H9 (cell line): ENCODE measurements around the gene CXCR5. TPM values are rescaled to one million over a fixed set of nuclear protein-coding genes. Genes with fewer than 3 reads are reported as not detected.

Experiments used
- DNase-seq: peaks from one replicate; pipeline ENCODE4 v3.0.0-alpha.2; 2017
- H2AFZ ChIP-seq: one replicate; pipeline ENCODE4 v1.6.1; 2013; ENCODE audit warnings: mild to moderate bottlenecking, low read length, control low read depth, moderate library complexity
- H2AK5ac ChIP-seq: 2 replicates; pipeline ENCODE4 v1.6.1; 2013; ENCODE audit warnings: low read length, control low read depth, mixed read lengths; ENCODE audit not compliant: insufficient read length
- H2BK120ac ChIP-seq: one replicate; pipeline ENCODE4 v1.6.1; 2013; ENCODE audit warnings: low read depth, mild to moderate bottlenecking, low read length, control low read depth, inconsistent platforms; ENCODE audit not compliant: poor library complexity, severe bottlenecking
- H2BK12ac ChIP-seq: 2 replicates; pipeline ENCODE4 v1.6.1; 2013; ENCODE audit warnings: low read length, control low read depth, mixed read lengths, low read depth; ENCODE audit not compliant: insufficient read length
- H2BK15ac ChIP-seq: 2 replicates; pipeline ENCODE4 v1.6.1; 2013; ENCODE audit warnings: low read depth, low read length, control low read depth
- H2BK20ac ChIP-seq: one replicate; pipeline ENCODE4 v1.6.1; 2013; ENCODE audit warnings: low read depth, mild to moderate bottlenecking, low read length, control low read depth, inconsistent platforms; ENCODE audit not compliant: poor library complexity, severe bottlenecking
- H2BK5ac ChIP-seq: 2 replicates; pipeline ENCODE4 v1.6.1; 2013; ENCODE audit warnings: low read length, control low read depth, mixed read lengths; ENCODE audit not compliant: insufficient read length
- H3K14ac ChIP-seq: 2 replicates; pipeline ENCODE4 v1.6.1; 2013; ENCODE audit warnings: low read length, control low read depth; ENCODE audit not compliant: insufficient read depth
- H3K18ac ChIP-seq: 2 replicates; pipeline ENCODE4 v1.6.1; 2013; ENCODE audit warnings: low read depth, mild to moderate bottlenecking, mixed read lengths, low read length, control low read depth; ENCODE audit not compliant: insufficient read length
- H3K23ac ChIP-seq: 2 replicates; pipeline ENCODE4 v1.6.1; 2013; ENCODE audit warnings: low read length, control low read depth, mixed read lengths, low read depth; ENCODE audit not compliant: insufficient read length
- H3K23me2 ChIP-seq: 2 replicates; pipeline ENCODE4 v1.6.1; 2013; ENCODE audit warnings: low read depth, mild to moderate bottlenecking, mixed read lengths, low read length, control low read depth; ENCODE audit not compliant: insufficient read length, poor library complexity, severe bottlenecking
- H3K27ac ChIP-seq: 2 replicates; pipeline ENCODE4 v1.5.1; 2013; ENCODE audit warnings: low read length, control low read depth, mixed read lengths, low read depth; ENCODE audit not compliant: insufficient read length
- H3K27me3 ChIP-seq: 2 replicates; pipeline ENCODE4 v1.6.1; 2013; ENCODE audit warnings: low read length, control low read depth, inconsistent platforms; ENCODE audit not compliant: insufficient read depth
- H3K4ac ChIP-seq: 2 replicates; pipeline ENCODE4 v1.6.1; 2013; ENCODE audit warnings: low read depth, mild to moderate bottlenecking, control low read depth, inconsistent platforms, low read length, moderate library complexity
- H3K4me1 ChIP-seq: 2 replicates; pipeline ENCODE4 v1.6.1; 2013; ENCODE audit warnings: low read length, control low read depth, inconsistent platforms; ENCODE audit not compliant: insufficient read depth
- H3K4me2 ChIP-seq: 2 replicates; pipeline ENCODE4 v1.6.1; 2013; ENCODE audit warnings: low read length, control low read depth, mixed read lengths; ENCODE audit not compliant: insufficient read length, insufficient read depth
- H3K56ac ChIP-seq: 2 replicates; pipeline ENCODE4 v1.6.1; 2013; ENCODE audit warnings: low read depth, mild to moderate bottlenecking, mixed read lengths, low read length, control low read depth; ENCODE audit not compliant: insufficient read length
- H3K79me1 ChIP-seq: 2 replicates; pipeline ENCODE4 v1.6.1; 2013; ENCODE audit warnings: low read depth, mild to moderate bottlenecking, moderate library complexity, low read length, control low read depth, inconsistent platforms; ENCODE audit not compliant: insufficient read depth, poor library complexity, severe bottlenecking
- H3K79me2 ChIP-seq: 2 replicates; pipeline ENCODE4 v1.6.1; 2013; ENCODE audit warnings: low read length, control low read depth, inconsistent platforms; ENCODE audit not compliant: insufficient read depth
- H3K9ac ChIP-seq: 2 replicates; pipeline ENCODE4 v1.6.1; 2013; ENCODE audit warnings: low read length, control low read depth, mixed read lengths; ENCODE audit not compliant: insufficient read length; ENCODE audit errors: extremely low read depth
- H3K9me3 ChIP-seq: one replicate; pipeline ENCODE4 v1.6.1; 2013; ENCODE audit warnings: low read depth, low read length, inconsistent platforms; ENCODE audit not compliant: control insufficient read depth
- H3T11ph ChIP-seq: one replicate; pipeline ENCODE4 v1.6.1; 2013; ENCODE audit warnings: mild to moderate bottlenecking, low read length, control low read depth, inconsistent platforms
- H4K20me1 ChIP-seq: one replicate; pipeline ENCODE4 v1.6.1; 2013; ENCODE audit not compliant: control insufficient read depth, insufficient read length, insufficient read depth
- H4K5ac ChIP-seq: 2 replicates; pipeline ENCODE4 v1.6.1; 2013; ENCODE audit warnings: low read depth, mild to moderate bottlenecking, mixed read lengths, low read length, control low read depth; ENCODE audit not compliant: insufficient read length
- H4K8ac ChIP-seq: replicated peaks from 2 replicates; pipeline ENCODE4 v1.6.1; 2013; ENCODE audit warnings: low read length, control low read depth, mixed read lengths, low read depth; ENCODE audit not compliant: insufficient read length
- H4K91ac ChIP-seq: 2 replicates; pipeline ENCODE4 v1.6.1; 2013; ENCODE audit warnings: low read depth, mild to moderate bottlenecking, moderate library complexity, mixed read lengths, low read length, control low read depth; ENCODE audit not compliant: insufficient read length
- H3K27ac Mint-ChIP-seq, 3 experiments: 2 replicates in 2 of 3; 3 replicates in 1 of 3; pipeline ENCODE4 v1.8.0; 2020 to 2021; ENCODE audit warnings: mixed read lengths in 3 of 3, mild to moderate bottlenecking in 1 of 3, moderate library complexity in 1 of 3
- H3K27me3 Mint-ChIP-seq: 2 replicates; pipeline ENCODE4 v1.8.0; 2021; ENCODE audit warnings: low read depth, mild to moderate bottlenecking, moderate library complexity, mixed read lengths
- H3K36me3 Mint-ChIP-seq, 3 experiments: 2 replicates in 2 of 3; 3 replicates in 1 of 3; pipeline ENCODE4 v1.8.0; 2020 to 2021; ENCODE audit warnings: low read depth in 3 of 3, mixed read lengths in 3 of 3; ENCODE audit not compliant: insufficient read depth in 1 of 3
- H3K4me1 Mint-ChIP-seq, 2 experiments: 2 replicates each; pipeline ENCODE4 v1.8.0; 2020; ENCODE audit warnings: mixed read lengths in 2 of 2
- H3K4me3 Mint-ChIP-seq, 2 experiments: 2 replicates in 1 of 2; 3 replicates in 1 of 2; pipeline ENCODE4 v1.8.0; 2020 to 2021; ENCODE audit warnings: mild to moderate bottlenecking in 2 of 2, mixed read lengths in 2 of 2, moderate library complexity in 1 of 2
- H3K9me3 Mint-ChIP-seq, 2 experiments: 2 replicates in 1 of 2; 3 replicates in 1 of 2; pipeline ENCODE4 v1.8.0; 2020; ENCODE audit warnings: mild to moderate bottlenecking in 2 of 2, mixed read lengths in 2 of 2, moderate library complexity in 1 of 2
- whole genome bisulfite sequencing: extraction: QIAGEN DNeasy Blood & Tissue Kit; methylation state at CpG from one replicate; pipeline ENCODE4 v1.1.7; 2013; ENCODE audit warnings: missing lambda C conversion rate, low lambda C conversion rate, mixed read lengths; ENCODE audit not compliant: insufficient read length; ENCODE audit errors: extremely low coverage; 5-methylcytosine and 5-hydroxymethylcytosine counted together
- total RNA-seq: library from RNA; stranded (reverse); gene quantifications from 2 replicates; pipeline ENCODE4 v1.2.1, GENCODE V29; 2021
- TF ChIP-seq, protein P1 (sequence below): fragments of 200-600 bp; sonication (generic); conservative IDR thresholded peaks from 3 replicates; pipeline ENCODE4 v1.8.0; 2021; ENCODE audit warnings: antibody characterized with exemption, mild to moderate bottlenecking

Gene CXCR5
- total RNA-seq, 1 experiment from 2014 or later: 0.07 TPM

DNA sequence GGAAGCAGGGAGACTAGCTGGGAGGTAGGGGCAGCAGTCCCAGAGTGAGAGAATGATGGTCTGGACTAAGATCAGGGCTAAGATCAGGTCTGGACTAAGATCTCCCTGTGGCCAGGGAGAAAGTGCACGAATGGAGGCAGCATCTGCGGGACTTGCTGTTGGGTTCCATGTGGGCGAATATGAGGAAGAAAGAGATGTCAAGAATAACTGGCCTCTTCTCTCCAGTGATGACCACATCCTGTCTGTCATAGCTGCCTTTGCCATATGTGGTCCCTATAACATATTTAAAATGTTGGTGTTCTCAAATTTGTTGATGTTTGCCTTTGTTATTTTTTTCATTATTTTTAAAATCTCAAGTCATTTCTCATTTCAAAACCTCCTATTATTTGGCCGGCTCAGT lies 27.4 kb upstream of the CXCR5 start:
- no peak overlapping the region for H2BK12ac ChIP-seq
- H3K9ac ChIP-seq: no peak overlapping the region
- H3K9me3 Mint-ChIP-seq: no peaks in the 10 kb centered on the region; a peak in 1 of 5 replicates
- H3K4me1 Mint-ChIP-seq: peaks cover 0 to 3% of the 10 kb centered on the region in 2 experiments; a peak in 1 of 4 replicates
- H3K79me2 ChIP-seq: no peaks in the 10 kb centered on the region
- no peak overlapping the region for H2AK5ac ChIP-seq
- TF ChIP-seq, protein P1, sequence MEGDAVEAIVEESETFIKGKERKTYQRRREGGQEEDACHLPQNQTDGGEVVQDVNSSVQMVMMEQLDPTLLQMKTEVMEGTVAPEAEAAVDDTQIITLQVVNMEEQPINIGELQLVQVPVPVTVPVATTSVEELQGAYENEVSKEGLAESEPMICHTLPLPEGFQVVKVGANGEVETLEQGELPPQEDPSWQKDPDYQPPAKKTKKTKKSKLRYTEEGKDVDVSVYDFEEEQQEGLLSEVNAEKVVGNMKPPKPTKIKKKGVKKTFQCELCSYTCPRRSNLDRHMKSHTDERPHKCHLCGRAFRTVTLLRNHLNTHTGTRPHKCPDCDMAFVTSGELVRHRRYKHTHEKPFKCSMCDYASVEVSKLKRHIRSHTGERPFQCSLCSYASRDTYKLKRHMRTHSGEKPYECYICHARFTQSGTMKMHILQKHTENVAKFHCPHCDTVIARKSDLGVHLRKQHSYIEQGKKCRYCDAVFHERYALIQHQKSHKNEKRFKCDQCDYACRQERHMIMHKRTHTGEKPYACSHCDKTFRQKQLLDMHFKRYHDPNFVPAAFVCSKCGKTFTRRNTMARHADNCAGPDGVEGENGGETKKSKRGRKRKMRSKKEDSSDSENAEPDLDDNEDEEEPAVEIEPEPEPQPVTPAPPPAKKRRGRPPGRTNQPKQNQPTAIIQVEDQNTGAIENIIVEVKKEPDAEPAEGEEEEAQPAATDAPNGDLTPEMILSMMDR: no peak
- H3K36me3 Mint-ChIP-seq: no peaks in the 10 kb centered on the region
- no peak overlapping the region for H3K4ac ChIP-seq
- H3K18ac ChIP-seq: no peak overlapping the region
- no peak overlapping the region for H3K27ac Mint-ChIP-seq
- no peak overlapping the region for H3K14ac ChIP-seq
- H4K91ac ChIP-seq: no peak overlapping the region
- H2BK20ac ChIP-seq: no peak overlapping the region
- H2BK15ac ChIP-seq: no peak overlapping the region
- no peak overlapping the region for H4K5ac ChIP-seq
- H3T11ph ChIP-seq: no peak overlapping the region
- no peaks in the 10 kb centered on the region for H3K27me3 ChIP-seq
- no peak overlapping the region for H3K27ac ChIP-seq
- H2BK5ac ChIP-seq: no peak overlapping the region
- no peaks in the 10 kb centered on the region for H3K4me1 ChIP-seq
- H3K23ac ChIP-seq: no peak overlapping the region
- H2AFZ ChIP-seq: no peak overlapping the region
- H3K4me2 ChIP-seq: no peak overlapping the region
- no peak overlapping the region for H3K56ac ChIP-seq
- H3K23me2 ChIP-seq: no peaks in the 10 kb centered on the region
- no peaks in the 10 kb centered on the region for H4K20me1 ChIP-seq
- no peak overlapping the region for H3K4me3 Mint-ChIP-seq
- H2BK120ac ChIP-seq: no peak overlapping the region
- H3K79me1 ChIP-seq: no peaks in the 10 kb centered on the region
- H4K8ac ChIP-seq: no peak overlapping the region
- no peak for DNase-seq
- WGBS: no CpG with 5 or more reads among the region's 4 CpGs
- H3K27me3 Mint-ChIP-seq: no peaks in the 10 kb centered on the region; the same call in 1 of the 2 replicates
- no peaks in the 10 kb centered on the region for H3K9me3 ChIP-seq
